Suprapubic skin (tissue), 3 donors: Measurements from ENCODE around the gene IQSEC3.

Source experiments
- EP300 ChIP-seq: sonication (generic); formaldehyde crosslinking; IDR thresholded peaks from one replicate; pipeline ENCODE4 v1.6.1; 2017; ENCODE audit warnings: antibody characterized with exemption
- TF ChIP-seq, protein P1 (sequence below), 2 donors: fragments of 200-600 bp in 1 of 2; fragments of 450-650 bp in 1 of 2; sonication (generic) in 1 of 2; IDR thresholded peaks; one replicate each; pipeline ENCODE4 v1.5.1; 2016 to 2019; ENCODE audit warnings: antibody characterized with exemption in 2 of 2, mild to moderate bottlenecking in 1 of 2, moderate library complexity in 1 of 2

DNA sequence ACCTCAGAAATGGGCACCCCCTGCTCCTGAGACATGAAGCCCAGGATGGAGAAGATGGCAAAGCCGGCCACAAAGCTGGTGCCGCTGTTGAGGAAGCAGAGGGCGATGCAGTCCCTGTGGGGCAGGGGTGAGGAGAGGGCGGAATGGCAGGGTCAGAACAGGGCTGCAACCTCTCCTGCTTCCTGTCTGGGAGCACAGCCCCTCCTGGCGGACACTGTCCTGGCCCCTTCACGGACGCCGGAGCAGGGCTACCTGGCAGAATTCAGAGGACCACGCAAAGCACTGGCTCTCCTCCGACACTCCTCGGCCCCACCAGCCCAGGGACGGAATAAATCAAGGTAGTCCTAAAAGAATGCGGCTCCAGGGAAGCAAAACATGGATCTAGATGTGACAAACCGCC lies 159.8 kb downstream of the IQSEC3 start:
- no peak for TF ChIP-seq EP300
- TF ChIP-seq, protein P1, sequence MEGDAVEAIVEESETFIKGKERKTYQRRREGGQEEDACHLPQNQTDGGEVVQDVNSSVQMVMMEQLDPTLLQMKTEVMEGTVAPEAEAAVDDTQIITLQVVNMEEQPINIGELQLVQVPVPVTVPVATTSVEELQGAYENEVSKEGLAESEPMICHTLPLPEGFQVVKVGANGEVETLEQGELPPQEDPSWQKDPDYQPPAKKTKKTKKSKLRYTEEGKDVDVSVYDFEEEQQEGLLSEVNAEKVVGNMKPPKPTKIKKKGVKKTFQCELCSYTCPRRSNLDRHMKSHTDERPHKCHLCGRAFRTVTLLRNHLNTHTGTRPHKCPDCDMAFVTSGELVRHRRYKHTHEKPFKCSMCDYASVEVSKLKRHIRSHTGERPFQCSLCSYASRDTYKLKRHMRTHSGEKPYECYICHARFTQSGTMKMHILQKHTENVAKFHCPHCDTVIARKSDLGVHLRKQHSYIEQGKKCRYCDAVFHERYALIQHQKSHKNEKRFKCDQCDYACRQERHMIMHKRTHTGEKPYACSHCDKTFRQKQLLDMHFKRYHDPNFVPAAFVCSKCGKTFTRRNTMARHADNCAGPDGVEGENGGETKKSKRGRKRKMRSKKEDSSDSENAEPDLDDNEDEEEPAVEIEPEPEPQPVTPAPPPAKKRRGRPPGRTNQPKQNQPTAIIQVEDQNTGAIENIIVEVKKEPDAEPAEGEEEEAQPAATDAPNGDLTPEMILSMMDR (IDR thresholded peaks at IDR 0.05), result no peak
